Measurements from ENCODE around the gene MVB12B.

The MVB12B gene

DNA sequence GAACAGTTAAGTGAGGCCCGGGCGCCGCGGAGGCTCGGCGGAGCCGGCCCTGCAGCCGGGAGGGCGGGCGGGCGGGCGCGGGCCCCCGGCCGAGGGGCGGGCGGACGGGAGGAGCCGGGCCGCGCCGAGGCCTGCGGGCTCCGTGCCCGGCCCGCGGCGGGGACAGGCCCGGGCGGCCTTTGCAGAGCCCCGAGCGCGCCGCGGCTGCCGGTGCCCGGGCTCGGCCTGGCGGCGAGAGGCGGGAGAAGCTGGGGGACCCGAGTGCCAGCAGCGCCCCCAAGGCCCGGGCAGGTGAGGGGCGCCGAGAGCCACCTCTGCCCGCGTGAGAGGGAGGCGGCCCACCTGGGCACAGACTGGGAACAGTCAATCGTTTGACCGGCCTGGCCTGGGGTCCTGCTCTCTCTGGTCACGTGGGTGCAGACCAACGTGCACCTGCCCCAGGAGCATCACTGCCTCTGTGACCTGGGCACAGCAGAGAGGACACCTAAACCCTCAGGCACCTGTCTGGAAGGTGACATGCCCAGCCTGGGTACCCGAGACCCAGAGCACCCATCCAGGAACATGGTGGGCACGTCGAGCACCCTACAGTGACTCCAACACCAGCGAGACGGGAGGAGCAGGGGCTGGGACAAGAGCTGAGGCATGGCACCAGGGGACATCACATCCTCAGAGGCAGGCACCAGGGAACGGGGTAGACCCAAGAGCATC lies 531 bp downstream of the MVB12B start:
- Histone ChIP-seq H3K27me3 (ENCODE audit: insufficient read depth, insufficient read length) (peaks cover 10% of the 10 kb centered on the region), H3K4me1 (ENCODE audit: insufficient read depth, insufficient read length) (peaks cover 8% of the 10 kb centered on the region), H3K36me3 (ENCODE audit: insufficient read depth, insufficient read length, low read length) (peaks cover 5% of the 10 kb centered on the region), H3K9ac (ENCODE audit: insufficient read length, low read depth) (peak overlapping the region; percentile 59), H3K4me3 (ENCODE audit: insufficient read length, low read depth) (peak overlapping the region; percentile 41), H3K9me3 (ENCODE audit: insufficient read depth, low read length) (peaks cover 20% of the 10 kb centered on the region)
- TF ChIP-seq SUZ12 (IDR thresholded peaks at IDR 0.05; ENCODE audit: extremely low read depth, insufficient read depth, insufficient read length): no peak
- TF ChIP-seq ZNF274 (IDR thresholded peaks at IDR 0.05; ENCODE audit: low read depth, low read length): no peak
- TF ChIP-seq YY1 (IDR thresholded peaks at IDR 0.05; ENCODE audit: insufficient read depth, insufficient read length): no peak
- no peak for DNase-seq (ENCODE audit: low read depth, low spot score)

DNA sequence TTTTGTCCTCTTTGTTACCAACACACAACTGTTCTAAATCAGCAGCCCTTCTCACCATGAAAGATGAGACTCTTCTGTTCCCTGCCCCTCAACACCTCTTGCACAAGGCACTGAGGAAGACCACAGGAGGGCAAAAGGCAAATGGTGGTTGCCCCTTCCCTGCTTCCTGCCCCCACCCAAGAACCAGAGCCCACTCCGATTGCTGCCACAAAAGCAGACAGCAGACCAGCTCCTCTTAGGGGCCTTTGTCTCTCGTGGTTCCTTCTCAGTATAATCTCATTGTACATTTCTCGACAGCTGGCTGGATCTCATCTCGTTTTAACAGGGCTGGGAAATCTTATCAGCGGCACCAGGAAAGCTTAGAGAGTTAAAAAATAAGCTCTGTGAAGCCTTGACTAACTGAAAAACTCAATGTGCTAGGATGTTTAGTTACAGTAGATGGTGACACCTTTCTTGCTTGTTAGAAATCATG lies 1.1 kb downstream of the MVB12B start:
- peaks cover 5% of the 10 kb centered on the region for H3K36me3 ChIP-seq (ENCODE audit: insufficient read depth, insufficient read length, low read length)
- peaks cover 10% of the 10 kb centered on the region for H3K27me3 ChIP-seq (ENCODE audit: insufficient read depth, insufficient read length)
- H3K4me3 ChIP-seq (ENCODE audit: insufficient read length, low read depth): no peak overlapping the region
- DNase-seq (ENCODE audit: low read depth, low spot score): no peak
- TF ChIP-seq SUZ12 (IDR thresholded peaks at IDR 0.05; ENCODE audit: extremely low read depth, insufficient read depth, insufficient read length): no peak
- no peak overlapping the region for H3K9ac ChIP-seq (ENCODE audit: insufficient read length, low read depth)
- peaks cover 8% of the 10 kb centered on the region for H3K4me1 ChIP-seq (ENCODE audit: insufficient read depth, insufficient read length)
- peaks cover 20% of the 10 kb centered on the region for H3K9me3 ChIP-seq (ENCODE audit: insufficient read depth, low read length)

DNA sequence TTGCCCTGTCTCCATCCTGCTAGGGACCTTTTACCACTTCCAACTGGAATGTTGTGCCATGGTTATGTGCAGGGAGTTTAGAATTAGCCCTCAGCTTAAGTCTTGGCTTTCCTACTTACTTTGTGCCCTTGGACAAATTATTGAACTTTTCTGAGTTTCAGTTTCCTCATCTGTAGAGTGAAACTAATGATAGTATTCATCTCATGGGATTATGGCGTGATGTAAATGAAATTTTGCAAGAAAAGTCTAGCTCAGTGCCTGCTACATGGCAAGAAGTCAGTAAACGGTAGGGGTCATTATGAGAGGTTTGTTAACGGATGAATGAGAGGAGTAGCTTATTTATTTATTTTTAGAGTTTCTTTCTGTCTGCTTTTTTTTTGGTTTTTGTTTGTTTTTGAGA lies 1.8 kb downstream of the MVB12B start:
- H3K4me1 ChIP-seq (ENCODE audit: insufficient read depth, insufficient read length): peaks cover 8% of the 10 kb centered on the region
- no peak overlapping the region for H3K9ac ChIP-seq (ENCODE audit: insufficient read length, low read depth)
- TF ChIP-seq YY1 (IDR thresholded peaks at IDR 0.05; ENCODE audit: insufficient read depth, insufficient read length): no peak
- no peak for TF ChIP-seq ZNF274 (IDR thresholded peaks at IDR 0.05; ENCODE audit: low read depth, low read length)
- TF ChIP-seq SUZ12 (IDR thresholded peaks at IDR 0.05; ENCODE audit: extremely low read depth, insufficient read depth, insufficient read length): no peak
- peaks cover 10% of the 10 kb centered on the region for H3K27me3 ChIP-seq (ENCODE audit: insufficient read depth, insufficient read length)
- peaks cover 5% of the 10 kb centered on the region for H3K36me3 ChIP-seq (ENCODE audit: insufficient read depth, insufficient read length, low read length)
- H3K9me3 ChIP-seq (ENCODE audit: insufficient read depth, low read length): peaks cover 19% of the 10 kb centered on the region
- no peak for DNase-seq (ENCODE audit: low read depth, low spot score)
- H3K4me3 ChIP-seq (ENCODE audit: insufficient read length, low read depth): no peak overlapping the region

DNA sequence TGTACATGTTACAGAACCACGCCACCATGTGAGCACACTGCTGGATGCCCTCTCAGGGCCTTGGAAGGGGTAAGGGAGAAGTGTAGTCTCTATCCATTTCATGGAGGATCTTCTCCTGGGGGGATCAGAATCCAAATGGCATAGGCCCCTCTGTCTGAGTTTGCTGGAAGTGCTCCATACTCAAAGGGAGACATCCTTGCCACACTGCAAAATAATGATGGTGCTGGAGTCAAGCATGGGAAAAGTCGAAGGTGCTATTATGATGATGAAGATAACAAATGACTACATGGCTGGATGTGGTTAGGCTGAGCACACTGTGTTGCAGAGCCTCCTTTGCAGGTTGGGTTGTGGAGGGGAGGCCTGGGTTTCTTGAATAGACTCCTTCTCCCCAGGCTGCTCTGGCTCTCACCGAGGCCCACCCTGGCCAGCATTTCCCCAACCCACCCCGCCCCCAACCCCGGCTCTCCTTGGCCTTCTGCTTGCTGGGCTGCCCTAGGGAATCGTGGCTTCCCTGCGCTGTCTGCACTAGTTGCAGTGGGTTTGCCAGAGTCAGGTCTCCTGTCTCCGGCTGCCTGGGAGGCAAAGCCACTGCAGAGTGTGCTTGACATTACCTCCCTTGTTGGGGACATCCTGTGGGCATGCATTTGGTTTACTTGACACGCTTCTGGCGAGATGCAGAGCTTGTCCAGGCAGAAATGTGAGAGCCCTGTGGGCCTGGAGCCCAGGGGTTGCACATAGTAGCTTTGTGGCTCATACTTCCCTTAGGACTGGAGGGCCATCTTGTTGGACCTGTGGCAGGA lies 3.0 kb downstream of the MVB12B start:
- Histone ChIP-seq H3K27me3 (ENCODE audit: insufficient read depth, insufficient read length) (peaks cover 10% of the 10 kb centered on the region), H3K4me1 (ENCODE audit: insufficient read depth, insufficient read length) (peaks cover 8% of the 10 kb centered on the region), H3K36me3 (ENCODE audit: insufficient read depth, insufficient read length, low read length) (peaks cover 5% of the 10 kb centered on the region), H3K9me3 (ENCODE audit: insufficient read depth, low read length) (peaks cover 6% of the 10 kb centered on the region; the same call in 1 of the 2 replicates), H3K4me3 (ENCODE audit: insufficient read length, low read depth) (no peak overlapping the region), H3K9ac (ENCODE audit: insufficient read length, low read depth) (no peak overlapping the region)
- TF ChIP-seq YY1 (IDR thresholded peaks at IDR 0.05; ENCODE audit: insufficient read depth, insufficient read length) (no peak), ZNF274 (IDR thresholded peaks at IDR 0.05; ENCODE audit: low read depth, low read length) (no peak), SUZ12 (IDR thresholded peaks at IDR 0.05; ENCODE audit: extremely low read depth, insufficient read depth, insufficient read length) (no peak)
- no peak for DNase-seq (ENCODE audit: low read depth, low spot score)

DNA sequence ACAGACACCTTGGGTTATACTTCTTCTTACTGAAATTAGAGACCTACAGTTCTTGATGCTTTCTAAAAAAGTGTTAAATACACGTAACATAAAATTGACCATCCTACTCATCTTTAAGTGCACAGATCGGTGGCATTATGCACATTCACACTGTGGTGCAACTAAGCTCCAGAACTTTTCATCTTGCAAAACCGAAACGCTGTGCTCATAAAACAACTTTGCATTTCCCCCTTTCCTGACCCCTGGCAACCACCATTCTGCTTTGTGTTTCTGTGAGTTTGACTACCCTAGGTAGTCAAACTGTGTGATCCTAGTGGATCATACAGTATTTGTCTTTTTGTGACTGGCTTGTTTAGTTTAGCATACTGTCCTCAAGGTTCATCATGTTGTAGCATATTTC lies 3.9 kb downstream of the MVB12B start:
- no peak for DNase-seq (ENCODE audit: low read depth, low spot score)
- Histone ChIP-seq H3K27me3 (ENCODE audit: insufficient read depth, insufficient read length) (peaks cover 10% of the 10 kb centered on the region), H3K4me1 (ENCODE audit: insufficient read depth, insufficient read length) (peaks cover 7% of the 10 kb centered on the region), H3K36me3 (ENCODE audit: insufficient read depth, insufficient read length, low read length) (peaks cover 5% of the 10 kb centered on the region), H3K9me3 (ENCODE audit: insufficient read depth, low read length) (no peaks in the 10 kb centered on the region), H3K4me3 (ENCODE audit: insufficient read length, low read depth) (no peak overlapping the region), H3K9ac (ENCODE audit: insufficient read length, low read depth) (no peak overlapping the region)
- TF ChIP-seq SUZ12 (IDR thresholded peaks at IDR 0.05; ENCODE audit: extremely low read depth, insufficient read depth, insufficient read length): no peak
- TF ChIP-seq ZNF274 (IDR thresholded peaks at IDR 0.05; ENCODE audit: low read depth, low read length): no peak
- no peak for TF ChIP-seq YY1 (IDR thresholded peaks at IDR 0.05; ENCODE audit: insufficient read depth, insufficient read length)

DNA sequence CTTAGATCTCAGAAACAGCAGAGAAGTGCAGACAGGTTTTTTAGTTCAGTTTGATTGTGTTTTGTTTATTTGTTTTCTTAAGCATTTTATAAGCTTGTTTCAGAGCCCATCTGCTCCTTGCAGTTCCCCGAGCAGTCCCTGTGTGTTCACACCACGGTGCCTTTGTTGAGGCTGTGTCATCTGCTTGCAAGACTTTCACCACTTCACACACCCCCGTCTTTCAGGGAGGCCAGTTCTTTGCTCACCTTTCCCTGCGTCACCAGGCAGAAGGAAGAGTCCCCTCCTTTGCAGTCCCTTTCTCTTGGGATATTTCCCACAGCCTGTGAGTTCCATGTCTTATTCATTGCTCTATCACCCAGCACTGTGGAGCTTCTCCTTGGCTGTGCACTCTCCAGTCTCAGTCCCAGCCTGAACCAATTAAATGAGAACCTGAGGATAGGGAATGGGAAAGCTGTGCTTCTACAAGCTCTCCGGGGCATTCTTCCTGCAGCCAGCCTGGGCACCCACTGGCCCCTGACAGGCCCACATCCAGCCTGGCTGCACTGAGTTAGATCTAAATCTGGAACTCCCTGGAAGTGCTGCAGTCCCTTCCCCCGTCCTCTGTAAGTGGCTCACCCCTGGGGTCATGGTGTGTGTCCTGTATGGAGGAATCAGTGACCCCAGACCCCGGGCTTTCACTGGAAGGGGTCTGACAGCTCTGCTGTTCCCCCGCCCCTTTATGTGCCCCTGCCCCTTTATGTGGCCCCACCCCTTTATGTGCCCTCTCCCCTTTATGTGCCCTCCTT lies 5.5 kb downstream of the MVB12B start:
- TF ChIP-seq YY1 (IDR thresholded peaks at IDR 0.05; ENCODE audit: insufficient read depth, insufficient read length) (no peak), ZNF274 (IDR thresholded peaks at IDR 0.05; ENCODE audit: low read depth, low read length) (no peak), SUZ12 (IDR thresholded peaks at IDR 0.05; ENCODE audit: extremely low read depth, insufficient read depth, insufficient read length) (no peak)
- no peak for DNase-seq (ENCODE audit: low read depth, low spot score)
- H3K27me3 ChIP-seq (ENCODE audit: insufficient read depth, insufficient read length): peaks cover 9% of the 10 kb centered on the region
- no peak overlapping the region for H3K9ac ChIP-seq (ENCODE audit: insufficient read length, low read depth)
- H3K4me3 ChIP-seq (ENCODE audit: insufficient read length, low read depth): no peak overlapping the region
- peaks cover 3% of the 10 kb centered on the region for H3K4me1 ChIP-seq (ENCODE audit: insufficient read depth, insufficient read length)
- H3K36me3 ChIP-seq (ENCODE audit: insufficient read depth, insufficient read length, low read length): peaks cover 5% of the 10 kb centered on the region
- H3K9me3 ChIP-seq (ENCODE audit: insufficient read depth, low read length): no peaks in the 10 kb centered on the region
